Ureter (tissue), 1 donor: Measurements from ENCODE around the gene AXIN2. TPM values are rescaled to one million over a fixed set of nuclear protein-coding genes. Genes with fewer than 3 reads are reported as not detected.
A peak's percentile ranks its signal among the peaks of the same experiment; 100 is the strongest.

Source experiments
- DNase-seq: peaks from one replicate; pipeline ENCODE4 v3.0.0-alpha.2; 2020; ENCODE audit warnings: low spot score
- total RNA-seq: library from RNA; stranded (reverse); gene quantifications from one replicate; pipeline ENCODE4 v1.2.4, GENCODE V29; 2023
- donor health status: DM: yes; HTN: yes; CAD: no.

Gene AXIN2
- 11.8 TPM for total RNA-seq

DNA sequence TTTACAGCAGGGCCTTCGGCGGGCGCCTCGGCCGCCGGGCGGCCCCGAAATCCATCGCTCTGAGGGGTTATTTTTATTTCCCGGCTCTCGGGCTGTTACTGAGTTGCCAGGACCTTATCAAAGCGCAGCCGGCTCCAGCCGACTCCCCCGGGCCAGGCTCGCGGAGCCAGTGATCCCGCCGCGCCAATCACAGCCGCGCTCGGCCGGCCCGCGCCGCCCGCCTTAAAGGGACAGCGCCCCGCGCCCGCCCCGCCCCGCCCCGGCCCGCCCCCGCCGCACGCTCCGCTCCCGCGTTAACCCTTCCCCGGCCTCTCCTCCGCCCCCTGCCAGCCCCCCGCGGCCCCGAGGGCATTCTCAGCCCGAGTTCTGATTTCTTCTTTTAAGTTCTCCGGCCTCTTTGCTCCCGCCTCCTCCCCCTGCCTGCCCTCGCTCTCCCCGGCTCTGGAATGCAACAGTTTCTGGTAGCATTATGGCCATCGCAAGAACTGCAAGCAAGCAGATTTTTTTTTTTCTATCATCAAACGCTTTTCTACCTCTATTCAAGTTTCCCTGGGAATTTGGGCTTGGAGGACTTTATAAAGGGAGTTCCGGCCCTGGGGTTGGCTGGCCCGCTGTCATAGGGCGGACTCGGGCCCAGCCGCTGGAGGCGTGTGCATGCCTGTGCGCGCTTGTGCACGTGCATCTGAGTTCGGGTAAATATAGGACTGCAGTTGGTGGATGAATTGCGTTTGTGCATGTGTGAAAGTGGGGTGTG is at the start of gene AXIN2:
TSS of gene AXIN2 (minus strand) at position 197 of the 754 bp plus-strand sequence. CDS start 3,028 bp downstream, outside the sequence.
- DNase-seq: peak; percentile 91

DNA sequence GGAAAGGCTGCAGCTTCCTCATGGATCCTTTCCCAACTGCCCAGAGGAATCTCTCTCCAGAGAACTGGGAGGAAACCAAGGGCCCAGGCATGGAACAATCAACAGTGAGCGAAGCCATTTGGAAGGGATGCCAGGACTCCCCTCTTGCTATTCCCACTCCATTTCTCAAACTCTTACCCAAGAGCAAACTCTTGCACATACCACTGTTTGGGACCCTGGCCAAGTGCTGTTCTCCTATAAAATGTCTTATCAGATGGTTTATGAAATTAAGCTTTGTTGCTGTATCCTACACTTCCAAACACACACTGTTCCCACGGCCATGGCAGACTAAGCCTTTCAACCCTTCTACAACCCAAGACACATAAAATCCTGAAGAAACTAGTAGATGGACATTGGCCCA is 48.3 kb upstream of the AXIN2 start:
- peak; percentile 51 for DNase-seq

DNA sequence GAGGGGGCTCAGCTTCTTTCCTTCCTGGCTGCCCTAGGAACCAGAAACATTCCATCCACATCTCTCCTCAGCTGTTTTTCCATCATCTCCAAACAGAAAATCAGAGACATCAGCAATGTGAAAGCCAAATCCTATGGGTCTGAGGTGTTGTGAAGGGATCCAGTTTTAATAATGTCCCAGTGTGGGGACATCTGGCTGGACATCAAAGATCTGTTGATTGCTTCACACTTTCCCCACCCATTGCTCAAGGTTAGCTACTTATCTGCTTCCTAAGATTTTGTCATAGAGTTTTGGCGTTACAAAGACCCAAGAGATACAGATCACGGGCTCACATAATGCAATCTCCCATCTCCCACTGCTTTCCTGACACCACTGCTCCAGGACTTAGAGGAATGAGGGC is 47.8 kb upstream of the AXIN2 start:
- no peak for DNase-seq

GRCh38 chr17:65604070-65604469 is 42.6 kb upstream of the AXIN2 start:
- no peak for DNase-seq

GRCh38 chr17:65601881-65602280 is 40.4 kb upstream of the AXIN2 start:
- no peak for DNase-seq

- DNase-seq: no peak
Measured at GRCh38 chr17:65601145-65601544, 39.7 kb upstream of the AXIN2 start.

GRCh38 chr17:65600518-65600917 is 39.1 kb upstream of the AXIN2 start:
- DNase-seq: no peak

GRCh38 chr17:65599650-65600049 is 38.2 kb upstream of the AXIN2 start:
- DNase-seq: no peak

- DNase-seq: no peak
Measured at GRCh38 chr17:65598746-65599145, 37.3 kb upstream of the AXIN2 start.

- DNase-seq: no peak
Measured at GRCh38 chr17:65595071-65595656, 33.7 kb upstream of the AXIN2 start.

DNA sequence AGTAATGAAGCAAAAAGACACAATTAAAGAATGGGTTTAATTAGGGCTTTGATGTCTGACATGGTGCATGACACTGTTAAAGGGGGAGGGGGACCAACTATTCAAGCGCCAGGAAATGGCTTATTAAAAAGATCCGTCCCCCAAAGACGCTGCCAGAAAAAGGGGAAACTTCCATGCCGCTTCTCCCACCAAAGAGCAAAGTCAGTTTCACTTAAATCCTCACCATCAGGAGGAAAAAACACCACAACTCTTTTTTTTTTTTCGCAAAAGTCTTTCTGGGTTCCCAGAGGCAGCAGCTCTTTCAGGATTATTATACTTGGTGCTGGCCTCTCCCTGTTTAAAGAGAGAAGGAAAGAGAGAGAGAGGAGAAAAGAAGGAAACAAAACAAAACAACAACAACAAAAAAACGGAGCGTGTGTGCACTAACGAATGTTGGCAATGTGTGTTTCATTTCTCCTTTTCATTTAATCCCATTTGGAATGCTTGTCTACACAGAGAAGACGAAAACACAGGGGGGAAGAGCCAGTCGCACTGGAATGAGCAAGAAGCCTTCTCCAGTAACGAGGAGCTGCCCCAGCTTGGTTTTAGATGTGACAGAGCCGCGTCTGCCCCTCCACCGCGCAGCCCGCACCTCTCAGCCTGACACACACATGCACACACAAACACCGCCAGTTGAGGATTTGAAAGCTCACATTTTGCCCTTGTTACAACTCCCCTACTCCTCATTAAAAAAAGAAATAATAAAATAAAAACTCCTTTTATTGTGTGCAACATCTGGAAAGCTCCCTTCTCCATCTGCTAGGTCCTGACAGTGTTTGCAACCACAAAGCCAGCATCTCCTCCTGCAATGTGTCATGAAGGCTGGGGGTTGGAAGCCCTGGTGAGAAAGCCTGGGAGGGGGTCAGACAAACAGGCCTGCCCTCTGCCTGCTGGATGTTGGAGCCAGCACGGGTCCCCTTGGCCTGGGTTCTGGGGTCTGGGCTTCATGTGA is 32.7 kb upstream of the AXIN2 start:
- no peak for DNase-seq

- DNase-seq: no peak
Measured at GRCh38 chr17:65593092-65593854, 31.8 kb upstream of the AXIN2 start.

DNA sequence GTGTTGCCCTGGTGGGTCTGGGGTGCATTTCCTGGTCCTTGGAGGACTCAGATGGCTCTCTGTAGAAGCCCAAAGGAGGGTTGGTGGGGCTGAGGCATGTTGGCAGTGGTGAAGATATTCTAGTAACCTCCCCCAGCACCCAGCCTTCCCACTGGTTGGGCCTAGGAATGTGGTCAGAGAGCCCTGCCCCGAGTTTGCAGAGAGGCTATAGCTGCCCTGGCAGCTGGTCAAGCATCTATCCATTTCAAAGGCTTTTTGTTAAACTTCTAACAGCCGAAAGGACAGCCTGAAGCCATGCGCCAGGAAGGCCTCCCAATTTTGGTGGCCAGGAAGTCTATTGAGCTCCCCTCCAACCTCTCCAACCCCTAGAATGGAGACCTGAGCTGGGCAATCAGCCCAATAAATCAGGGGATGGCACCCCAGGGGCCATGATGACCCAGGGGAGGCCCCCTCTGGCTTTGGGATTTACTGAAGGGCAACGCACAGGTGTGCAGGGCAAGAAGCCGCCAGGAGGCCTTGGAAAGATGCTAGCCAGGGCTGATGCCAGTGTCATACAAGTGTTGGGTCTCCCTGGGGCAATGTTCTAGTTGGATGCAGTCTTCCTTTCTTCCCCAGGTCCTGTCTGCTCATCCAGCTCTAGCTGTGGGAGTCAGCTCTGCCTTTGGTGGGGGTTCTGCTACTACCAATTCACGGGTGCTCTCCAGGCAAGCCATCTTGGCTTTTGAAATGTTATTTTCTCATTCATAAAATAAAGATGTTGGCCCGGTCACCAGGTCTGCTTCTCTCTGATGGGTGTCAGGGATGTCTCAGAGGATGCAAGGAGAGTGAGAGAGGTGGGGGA is 30.9 kb upstream of the AXIN2 start:
- DNase-seq: no peak

DNA sequence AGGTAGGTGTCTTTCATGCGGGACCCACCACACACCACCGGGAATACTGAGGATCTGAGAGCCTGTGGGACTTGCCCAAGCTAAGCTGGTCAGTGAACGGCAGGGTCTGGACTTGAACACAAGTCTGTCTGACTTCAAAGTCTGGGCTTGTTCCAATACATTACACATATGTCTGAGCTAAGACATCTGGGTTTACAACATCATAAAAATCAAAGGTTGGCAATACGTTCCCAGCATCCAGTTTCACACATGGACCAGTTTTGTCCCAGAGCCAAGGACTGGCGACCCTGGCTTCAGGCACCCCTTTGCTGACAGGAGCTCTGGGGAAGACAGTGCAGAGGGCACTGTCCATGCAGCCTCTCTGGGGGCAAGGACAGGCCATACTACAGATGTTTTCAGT is 27.9 kb upstream of the AXIN2 start:
- DNase-seq: no peak

- no peak for DNase-seq
Measured at GRCh38 chr17:65588181-65588808, 26.8 kb upstream of the AXIN2 start.

DNA sequence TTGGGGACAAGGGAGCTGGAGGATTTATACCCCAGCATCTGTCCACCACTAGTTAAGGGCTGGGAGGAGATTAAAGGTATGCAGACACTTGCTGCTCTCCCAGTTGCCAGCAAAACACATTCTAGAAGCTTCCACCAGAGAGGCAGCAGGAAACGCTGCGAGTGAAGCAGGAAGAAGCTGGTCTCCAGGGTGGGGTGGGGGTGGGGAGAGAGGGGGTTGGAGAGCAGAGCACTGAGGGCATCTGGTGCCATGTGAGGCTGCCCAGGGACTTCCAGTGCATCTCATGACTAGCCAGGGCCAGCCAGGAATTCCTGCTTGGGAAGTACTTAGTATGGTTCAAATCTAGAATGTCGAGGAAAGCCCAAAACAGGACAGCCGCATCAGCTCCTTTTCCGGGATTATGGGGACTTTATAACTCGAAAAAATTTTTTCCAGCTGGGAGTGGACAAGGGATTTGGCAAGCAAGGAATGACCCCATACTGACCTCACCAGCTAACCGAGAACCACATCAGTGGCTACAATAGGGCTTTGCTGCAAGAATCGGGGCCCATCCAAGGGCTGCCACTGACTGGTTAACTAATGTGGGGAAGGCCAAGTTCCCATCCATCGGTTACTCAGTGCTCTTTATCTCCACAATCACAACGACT is 26.2 kb upstream of the AXIN2 start:
- no peak for DNase-seq

- DNase-seq: no peak
Measured at GRCh38 chr17:65586899-65587298, 25.5 kb upstream of the AXIN2 start.

GRCh38 chr17:65584604-65585521 is 23.4 kb upstream of the AXIN2 start:
- no peak for DNase-seq
